ENCODE measurements around the gene ABCC5.

DNA sequence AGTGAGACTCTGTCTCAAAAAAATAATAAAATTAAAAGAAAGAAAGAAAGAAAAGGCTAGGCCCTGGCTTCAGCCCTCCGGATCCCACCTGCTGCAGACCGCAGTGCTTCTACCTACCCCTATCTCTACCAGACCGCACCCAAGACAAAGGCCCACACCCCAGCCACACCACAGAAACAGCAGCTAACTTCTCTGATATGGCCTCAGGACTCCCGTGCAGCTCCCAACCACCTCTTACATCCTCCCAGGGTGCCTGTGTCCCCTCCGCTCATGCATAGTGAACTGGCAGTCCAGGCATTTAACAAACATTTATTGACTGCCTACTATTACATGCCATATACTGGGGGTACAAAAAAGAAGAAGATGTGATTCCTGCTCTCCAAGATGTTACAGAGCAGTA lies 28.3 kb upstream of the ABCC5 start:
- TF ChIP-seq POLR2AphosphoS5 (IDR thresholded peaks at IDR 0.05; ENCODE audit: low read depth, low read length) (no peak), TAF1 (IDR thresholded peaks at IDR 0.05; ENCODE audit: borderline replicate concordance, insufficient read depth, low read length) (no peak)

Measured in PFSK-1 (cell line).